GM18519 (cell line): ENCODE data around the gene C8B.

Experiments
- ATAC-seq: cut with Tn5 transposase; IDR thresholded peaks from one replicate; pipeline ENCODE4 v1.9.1; 2021; ENCODE audit warnings: mild to moderate bottlenecking, moderate library complexity; ENCODE audit not compliant: unreplicated experiment, low FRiP score

C8B gene

GRCh38 chr1:56973923-56974742, 8.3 kb upstream of the C8B start:
- no peak for ATAC-seq

DNA sequence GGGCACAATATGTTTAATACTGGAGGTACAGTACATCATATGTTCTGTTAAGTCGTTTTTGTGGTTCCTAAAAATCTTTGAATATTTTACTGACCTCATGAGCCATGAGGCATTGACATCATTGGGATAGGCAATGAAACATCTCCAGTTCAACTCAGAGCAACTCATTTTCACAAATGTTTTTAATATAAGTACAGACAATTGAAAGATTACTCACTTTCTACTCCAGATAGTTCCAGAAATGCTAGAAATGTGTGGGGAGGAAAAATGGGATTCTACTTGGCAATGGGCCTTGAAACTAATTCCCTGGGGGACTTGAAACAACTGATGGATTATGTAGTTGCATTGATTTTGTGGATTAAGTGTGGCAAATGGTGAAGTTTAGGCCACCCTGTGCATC, 7.2 kb upstream of the C8B start:
- ATAC-seq, result no peak

GRCh38 chr1:56970280-56970679, 4.5 kb upstream of the C8B start:
- no peak for ATAC-seq

DNA sequence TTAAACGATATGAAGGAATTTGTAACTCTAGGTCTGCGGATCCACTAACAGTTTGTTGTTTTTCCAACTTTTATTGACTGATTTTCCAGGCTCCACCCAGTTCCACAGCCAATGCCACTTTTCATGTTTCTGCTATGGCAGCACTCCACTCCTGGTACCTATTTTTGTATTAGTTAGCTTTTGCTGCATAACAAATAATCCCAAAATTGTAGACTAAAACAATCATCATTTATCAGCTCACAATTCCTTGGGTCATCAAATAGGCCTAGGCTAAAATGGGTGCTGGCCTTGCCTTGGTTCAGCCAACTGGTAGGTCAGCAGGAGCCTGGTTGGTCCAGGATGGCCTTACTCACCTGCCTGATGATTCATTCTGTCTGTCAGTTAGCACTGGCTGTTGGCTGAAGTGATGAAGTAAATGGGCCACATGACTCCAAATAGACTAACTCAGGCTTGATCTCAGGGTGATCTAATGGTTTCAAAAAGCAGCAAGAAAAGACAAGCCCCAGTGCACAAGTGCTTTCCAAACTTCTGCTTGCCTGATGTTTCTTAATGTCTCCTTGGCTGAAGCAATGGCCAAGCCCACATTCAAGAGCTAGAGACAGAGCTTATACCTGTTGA, 3.2 kb upstream of the C8B start:
- ATAC-seq, result no peak

DNA sequence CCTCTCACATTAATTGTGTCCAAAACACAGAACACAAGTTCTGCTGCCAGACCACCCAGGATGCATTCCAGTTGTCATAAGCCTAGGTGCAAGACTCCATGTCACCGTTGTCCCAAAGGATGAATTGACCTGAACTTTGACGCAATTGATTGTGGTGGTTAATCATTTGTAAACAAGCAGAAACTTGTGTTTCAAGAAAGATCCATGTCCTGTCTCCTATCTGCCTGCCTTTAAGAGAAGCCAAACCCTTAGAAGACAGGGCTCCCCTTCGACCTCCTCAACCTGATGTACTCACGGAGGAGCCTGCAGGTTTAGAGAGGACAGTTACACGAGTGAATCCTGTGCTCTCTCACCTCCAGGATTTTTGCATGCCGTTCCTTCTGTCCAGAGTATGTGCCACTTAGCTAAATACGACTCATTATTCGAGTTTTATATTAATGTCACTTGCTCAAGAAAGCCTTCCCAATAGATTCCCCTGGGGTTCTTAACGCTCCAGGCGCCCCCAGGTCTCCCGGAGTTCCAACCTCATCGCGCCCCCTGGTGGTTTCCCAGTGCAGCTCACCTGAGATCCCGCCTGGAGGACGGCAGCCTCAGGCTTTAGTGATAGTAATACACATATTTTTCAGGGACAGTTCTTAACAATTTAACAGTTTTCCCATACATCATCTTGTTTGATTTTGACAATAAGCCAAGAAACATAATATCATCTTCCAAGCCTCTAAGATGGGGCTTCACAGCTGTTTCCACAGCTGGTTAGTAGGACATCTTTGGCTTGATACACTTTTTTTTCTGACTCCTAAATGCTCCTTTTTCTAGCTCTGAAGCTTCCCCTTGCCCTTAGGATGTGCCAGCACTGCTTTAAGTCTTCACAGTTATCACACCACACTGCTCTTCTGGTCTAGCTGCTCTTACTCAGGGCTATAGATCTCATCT, 2.4 kb upstream of the C8B start:
- ATAC-seq, result no peak

GRCh38 chr1:56967355-56967754, 1.5 kb upstream of the C8B start:
- ATAC-seq, result no peak

DNA sequence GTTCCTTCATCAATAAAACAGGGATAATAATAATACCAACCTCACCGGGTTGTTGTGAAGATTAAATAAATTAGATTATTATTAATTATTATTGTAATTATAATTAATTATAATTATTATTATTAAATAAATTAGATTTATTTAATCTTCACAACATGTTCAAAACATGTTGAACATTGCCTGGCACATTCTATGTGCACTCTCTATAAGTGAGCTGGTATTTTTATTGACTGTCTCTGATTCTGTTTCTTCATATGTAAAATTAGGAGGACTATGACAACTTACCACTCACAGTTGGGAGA, 834 bp upstream of the C8B start:
- ATAC-seq, result no peak

DNA sequence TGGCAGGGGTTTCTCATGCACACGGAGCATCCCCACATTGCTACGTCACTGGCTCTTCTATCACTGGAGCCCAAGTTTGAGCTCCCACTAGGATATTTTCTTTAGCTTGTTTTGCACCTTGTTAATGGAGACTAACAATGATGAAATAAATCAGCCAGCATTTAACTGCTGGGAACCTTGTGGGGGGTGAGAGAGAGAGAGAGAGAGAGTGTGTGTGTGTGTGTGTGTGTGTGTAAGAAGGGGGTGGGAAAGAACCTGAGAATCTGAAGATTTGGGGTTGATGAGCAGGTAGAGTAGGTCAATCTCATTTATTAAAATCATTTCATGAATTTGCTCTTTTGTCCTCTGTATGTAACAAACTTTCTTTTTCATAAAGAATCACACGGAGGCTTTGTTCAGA, 624 bp downstream of the C8B start:
- ATAC-seq, result no peak

- ATAC-seq, result no peak
Measured at GRCh38 chr1:56964349-56965017, 1.3 kb downstream of the C8B start.

DNA sequence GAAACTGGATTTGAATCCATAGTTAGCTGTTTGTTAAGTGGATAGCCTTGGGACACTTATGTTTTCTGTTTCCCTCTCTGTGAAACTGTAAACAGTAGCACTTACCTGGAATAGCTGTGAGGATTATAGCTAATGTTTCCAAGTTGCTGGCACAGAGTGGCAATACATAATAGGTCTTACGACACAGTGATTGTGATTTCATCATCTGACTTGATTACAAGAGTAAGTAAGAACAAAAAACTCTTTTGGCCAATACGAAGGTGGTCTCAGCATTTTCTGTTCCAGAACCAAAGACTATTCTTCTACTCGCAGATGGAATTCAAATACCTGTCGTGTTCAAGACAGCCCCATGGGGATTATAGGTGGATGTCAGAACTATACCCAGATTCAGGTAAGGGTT, 2.1 kb downstream of the C8B start:
- no peak for ATAC-seq

GRCh38 chr1:56961426-56961825, 4.4 kb downstream of the C8B start:
- no peak for ATAC-seq

DNA sequence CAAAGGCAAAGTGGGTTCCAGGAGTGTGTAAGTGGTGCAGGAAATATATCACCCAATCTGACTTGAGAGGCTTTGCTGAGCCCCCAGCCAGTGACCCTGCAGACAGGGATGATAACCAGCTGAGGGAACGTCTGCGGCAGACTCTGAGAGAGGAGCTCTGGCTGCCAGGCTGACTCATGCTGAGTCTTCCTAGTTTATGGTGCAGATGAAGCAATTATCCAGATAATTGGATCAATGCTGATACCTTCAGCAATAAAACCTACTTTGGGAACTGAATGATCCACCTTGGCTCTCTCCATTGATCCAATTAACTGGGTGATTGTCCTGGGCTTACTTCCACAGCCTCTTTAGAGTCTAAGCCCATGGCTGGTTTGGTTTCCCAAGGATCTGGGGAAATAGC, 7.3 kb downstream of the C8B start:
- ATAC-seq, result no peak

DNA sequence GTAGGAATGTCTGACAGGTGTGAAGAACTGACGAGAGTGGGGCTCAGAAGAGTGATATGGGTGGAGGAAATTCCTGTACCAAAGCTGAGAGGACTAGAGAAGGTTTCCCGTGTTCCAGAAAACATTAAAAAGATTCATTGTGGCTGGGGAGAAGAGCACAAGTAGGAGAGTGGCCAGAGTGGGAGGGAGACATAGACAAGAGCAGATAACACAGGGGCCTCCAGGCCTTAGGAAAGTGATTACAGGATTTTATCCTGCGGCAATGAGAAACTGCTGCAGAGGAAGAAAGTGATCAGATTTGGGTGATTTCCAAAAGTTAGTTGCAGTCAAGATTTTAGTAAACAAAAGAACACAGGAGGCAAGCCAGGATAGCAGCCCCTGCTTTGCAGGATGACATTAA, 7.9 kb downstream of the C8B start:
- ATAC-seq, result no peak

DNA sequence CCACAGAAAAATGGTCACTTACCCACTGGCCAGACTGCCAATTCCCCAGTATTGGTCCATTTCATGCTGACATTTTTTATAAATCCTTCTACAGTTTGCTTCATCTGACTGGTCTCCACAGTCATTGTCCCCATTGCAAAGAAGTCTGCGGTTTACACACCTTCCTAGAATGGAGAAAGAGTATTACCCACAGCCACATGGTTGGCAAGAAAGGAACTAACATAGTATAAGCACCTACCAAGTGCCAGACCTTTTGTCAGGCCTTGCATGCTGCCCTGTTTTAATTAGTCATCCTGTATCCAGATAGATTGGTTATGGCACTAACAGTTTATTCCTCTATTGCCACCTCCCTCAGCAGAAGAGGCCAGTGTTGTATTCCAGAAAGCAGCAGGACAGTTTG, 11.2 kb downstream of the C8B start:
- ATAC-seq, result no peak

GRCh38 chr1:56953386-56953785, 12.4 kb downstream of the C8B start:
- ATAC-seq, result no peak

DNA sequence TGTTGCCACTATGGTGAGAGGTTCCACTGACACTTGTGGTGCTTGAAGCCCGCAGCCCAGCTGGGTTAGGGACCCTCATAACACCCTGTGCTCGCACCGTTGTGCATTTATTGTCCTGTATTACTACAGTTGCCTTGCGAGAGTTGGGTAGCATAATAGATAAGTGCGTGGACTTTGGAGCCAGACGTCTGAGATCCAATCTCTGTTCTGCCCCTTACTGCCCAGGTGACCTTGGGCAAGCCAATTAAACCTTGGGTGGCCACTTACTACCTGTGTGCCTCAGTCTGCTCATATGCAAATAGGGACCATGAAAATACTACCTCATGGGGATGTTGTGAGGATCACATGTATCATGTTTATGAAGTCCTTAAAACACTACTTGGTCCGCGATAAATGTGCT, 13.3 kb downstream of the C8B start:
- ATAC-seq, result no peak

DNA sequence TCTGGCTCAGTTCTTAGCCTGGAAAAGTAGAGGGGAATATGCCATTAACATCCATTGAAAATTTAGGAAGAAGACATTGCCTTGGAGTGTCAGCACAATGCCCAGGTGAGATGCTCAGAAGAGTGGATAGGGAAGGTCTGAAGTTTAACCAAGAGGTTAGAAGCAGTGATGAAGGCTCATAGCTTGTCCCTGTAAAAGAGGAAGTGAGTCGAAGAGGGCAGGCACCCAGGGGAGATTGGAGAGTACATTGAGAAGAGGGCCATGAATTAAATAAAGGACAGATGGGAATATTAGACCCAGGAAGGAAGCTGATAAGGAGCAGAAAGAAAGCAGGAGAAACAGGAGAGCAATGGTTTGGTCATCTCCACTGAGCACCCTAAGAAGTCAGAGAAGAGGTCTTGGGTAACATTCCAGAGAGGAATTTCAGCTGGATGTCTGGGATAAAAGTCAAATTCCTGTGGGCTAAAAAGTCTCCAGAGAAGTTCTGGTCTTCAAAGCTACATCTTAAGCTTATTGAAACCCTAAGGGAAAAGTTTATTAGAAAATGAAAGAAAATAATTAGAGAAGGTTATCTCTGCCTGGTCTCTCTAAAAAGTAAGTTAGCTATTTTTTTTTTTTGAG, 17.3 kb downstream of the C8B start:
- no peak for ATAC-seq

- no peak for ATAC-seq
Measured at GRCh38 chr1:56940039-56940438, 25.8 kb downstream of the C8B start.

- ATAC-seq, result no peak
Measured at GRCh38 chr1:56939209-56939608, 26.6 kb downstream of the C8B start.

- ATAC-seq, result no peak
Measured at GRCh38 chr1:56938646-56939045, 27.2 kb downstream of the C8B start.
